Smooth muscle cell of the pulmonary artery (primary cell): Measurements from ENCODE around the gene HSDL1. TPM values are rescaled to one million over a fixed set of nuclear protein-coding genes. Genes with fewer than 3 reads are reported as not detected.

ENCODE experiments used
- total RNA-seq: library from RNA; depleted of rRNA; stranded (reverse); fragments of >200 nt; gene quantifications from 2 replicates; pipeline ENCODE4 v1.2.3, GENCODE V29; 2014

The HSDL1 gene
- total RNA-seq = 18.8 and 23.7 TPM in 2 replicates

DNA sequence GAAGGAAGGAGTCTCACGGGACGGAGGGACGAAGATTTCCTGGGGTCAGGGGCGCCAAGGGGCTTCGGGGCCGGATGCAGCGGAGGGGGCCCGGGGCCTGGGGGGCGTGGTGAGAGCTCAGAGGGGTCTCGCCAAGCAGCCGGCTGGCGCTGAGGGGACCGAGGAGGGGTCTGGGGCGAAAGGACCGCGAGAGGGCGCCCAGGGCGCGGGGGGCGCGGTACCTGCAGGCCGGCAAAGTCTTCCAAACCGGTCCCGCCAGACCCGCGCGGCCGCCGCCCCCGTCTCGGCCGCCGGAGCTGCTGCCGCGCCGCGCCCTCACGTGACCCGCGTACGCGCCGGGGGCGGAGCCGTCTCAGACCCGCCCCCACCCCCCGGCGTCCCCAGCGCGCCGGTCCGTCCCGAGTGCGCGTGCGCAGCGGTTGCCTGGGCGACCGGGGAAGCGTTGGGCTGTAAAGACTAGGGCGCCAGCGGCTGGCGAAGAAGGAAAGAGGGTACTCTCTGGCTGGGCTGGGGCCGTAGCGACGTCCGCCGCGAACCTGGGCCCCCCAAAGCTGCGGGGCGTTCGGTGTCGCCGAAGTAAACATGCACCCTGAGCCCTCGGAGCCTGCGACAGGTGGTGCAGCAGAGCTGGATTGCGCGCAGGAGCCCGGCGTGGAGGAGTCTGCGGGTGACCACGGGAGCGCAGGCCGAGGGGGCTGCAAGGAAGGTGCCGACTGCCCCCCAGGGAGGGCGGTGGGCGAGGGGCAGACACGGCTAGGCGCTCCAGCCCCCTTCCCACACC lies at the start of gene HSDL1, which contains the start of gene DNAAF1:
Gene HSDL1 (minus strand): TSS at position 319 of the 781 bp plus-strand sequence. CDS start 13,856 bp downstream, outside the sequence.
Gene DNAAF1 (plus strand): TSS at position 450 of the 781 bp plus-strand sequence. CDS start 133 bp downstream, at position 583.

DNA sequence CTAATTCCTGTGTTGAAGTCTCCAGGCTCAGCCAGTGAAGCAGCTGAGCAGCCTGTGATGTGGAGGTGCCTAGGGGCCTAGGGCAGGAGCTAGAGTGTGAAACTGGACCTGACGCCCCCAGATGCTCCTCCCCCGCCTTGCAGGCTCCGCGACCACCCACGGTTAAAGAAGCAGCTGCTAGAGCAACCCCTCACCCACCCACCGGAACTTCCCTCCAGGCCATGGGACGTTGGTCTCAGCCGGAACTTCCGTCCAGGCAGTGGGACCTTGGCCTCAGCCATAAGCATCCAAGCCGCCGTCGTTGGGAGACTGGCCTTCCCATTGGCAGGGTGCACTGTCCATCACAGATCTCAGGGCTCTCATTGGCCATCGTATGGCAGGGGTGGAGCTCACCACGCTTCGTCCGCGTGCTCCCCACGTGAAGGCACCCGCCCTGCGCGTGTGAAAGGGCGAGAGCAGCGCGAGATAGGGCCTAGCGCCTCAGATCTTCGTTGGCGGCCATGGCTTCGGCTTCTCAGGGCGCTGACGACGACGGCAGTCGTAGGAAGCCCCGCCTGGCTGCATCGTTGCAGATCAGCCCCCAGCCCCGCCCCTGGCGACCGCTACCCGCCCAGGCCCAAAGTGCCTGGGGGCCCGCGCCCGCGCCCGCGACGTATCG lies 45.9 kb upstream of the HSDL1 start, which contains the start of gene ADAD2:
Gene ADAD2 (plus strand): TSS at position 427 of the 658 bp plus-strand sequence. CDS start 74 bp downstream, at position 501.

DNA sequence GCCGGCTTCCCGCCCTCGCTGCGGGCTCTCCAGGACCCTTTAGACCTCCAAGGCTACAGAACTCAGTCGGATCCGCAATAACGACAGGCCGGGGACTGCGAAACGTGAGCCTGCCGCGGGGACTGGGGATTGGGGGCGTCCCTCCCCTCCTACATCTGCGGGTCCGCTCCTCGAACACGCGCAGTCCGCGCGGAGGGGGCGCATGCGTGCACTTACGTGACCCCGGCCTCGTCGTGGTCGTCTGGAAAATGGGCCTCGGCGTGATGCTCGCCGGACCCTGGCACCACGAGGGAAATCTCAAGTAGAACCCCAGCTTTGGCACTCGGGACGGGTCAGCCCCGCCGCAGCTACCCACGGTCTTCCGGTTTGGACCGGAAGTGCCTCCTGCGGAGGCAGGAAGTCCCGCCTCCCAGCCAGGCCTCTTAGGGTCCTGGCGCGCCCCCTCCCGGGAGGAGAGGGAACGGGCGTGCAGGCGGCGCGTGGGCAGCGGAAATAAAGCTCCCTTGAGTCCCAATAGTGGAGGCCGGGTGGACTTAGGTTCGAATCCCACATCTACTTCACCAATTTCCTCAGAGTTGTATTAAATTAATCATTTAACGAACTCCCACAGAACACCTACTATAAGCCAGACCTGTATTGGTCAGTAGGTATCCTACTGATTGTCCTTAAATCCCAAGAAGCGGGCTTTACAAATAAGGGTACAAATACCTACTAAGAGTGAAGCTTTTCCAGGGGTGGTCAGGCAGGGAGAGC lies 41.9 kb upstream of the HSDL1 start, which contains the start of gene TAF1C:
Gene TAF1C (minus strand): TSS at position 373 of the 753 bp plus-strand sequence. CDS start 2,069 bp downstream, outside the sequence.

DNA sequence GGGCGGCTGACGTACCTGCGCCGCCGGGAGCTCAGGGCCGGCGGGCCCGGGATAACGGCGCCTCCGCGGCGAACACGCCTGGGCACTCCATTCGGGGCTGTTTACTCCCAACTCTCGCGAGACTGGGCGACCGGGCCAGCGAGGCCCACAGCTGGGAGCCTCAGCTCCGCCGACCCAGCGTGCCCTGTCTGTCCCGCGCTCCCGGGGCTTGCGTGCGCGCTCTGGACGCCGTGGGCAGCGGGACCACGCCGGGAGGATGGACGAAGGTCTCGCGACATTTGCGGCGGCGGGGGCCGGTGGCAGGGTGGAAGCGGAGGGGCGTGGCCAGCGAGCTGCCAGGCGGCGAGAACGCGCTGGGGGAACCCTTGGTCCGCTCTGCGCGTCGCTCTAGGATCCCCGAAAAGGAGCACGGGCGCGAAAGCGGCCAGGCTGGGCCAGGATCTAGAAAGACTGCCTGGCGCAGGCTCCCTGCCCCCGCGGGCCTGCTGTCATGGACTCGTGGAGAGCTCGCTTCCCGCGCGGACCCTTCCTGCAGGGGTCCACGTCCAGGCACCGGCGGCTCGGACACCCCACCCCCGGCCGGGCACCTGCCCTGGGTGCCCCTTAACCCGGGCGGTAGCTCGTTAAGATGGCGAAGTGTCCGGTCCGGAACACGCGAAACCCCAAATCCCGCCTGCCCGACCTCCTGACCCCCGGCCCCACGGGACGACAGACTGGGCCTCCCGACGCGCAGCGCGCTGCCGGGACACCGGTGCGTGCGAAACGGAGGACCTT lies 28.1 kb downstream of the HSDL1 start, which contains the start of gene MBTPS1:
Gene MBTPS1 (minus strand): TSS at position 223 of the 774 bp plus-strand sequence. CDS start 15,159 bp downstream, outside the sequence.

Other genes with a start within 250 kb of the HSDL1 start
- 3.4 and 3.8 TPM in 2 replicates for gene MLYCD, start 246.1 kb downstream of the HSDL1 start, total RNA-seq
- 3.7 and 7.2 TPM in 2 replicates for gene OSGIN1, start 191.9 kb downstream of the HSDL1 start, total RNA-seq
- gene NECAB2, start 176.9 kb downstream of the HSDL1 start, total RNA-seq = 0.13 and 0.30 TPM in 2 replicates
- gene SLC38A8, start 102.4 kb downstream of the HSDL1 start, total RNA-seq = not detected in 2 replicates
- 162 and 163 TPM in 2 replicates for gene MBTPS1, start 28.2 kb downstream of the HSDL1 start, total RNA-seq
- not detected in 2 replicates for gene DNAAF1, start 131 bp upstream of the HSDL1 start, total RNA-seq
- 14.3 and 18.5 TPM in 2 replicates for gene TAF1C, start 41.9 kb upstream of the HSDL1 start, total RNA-seq
- gene ADAD2, start 46.0 kb upstream of the HSDL1 start, total RNA-seq = not detected in 2 replicates
- gene KCNG4, start 94.8 kb upstream of the HSDL1 start, total RNA-seq = not detected in 2 replicates
- gene WFDC1, start 149.7 kb upstream of the HSDL1 start, total RNA-seq = 4.9 and 25.1 TPM in 2 replicates
- gene ATP2C2, start 223.4 kb upstream of the HSDL1 start, total RNA-seq = not detected in 2 replicates